Kidney (tissue), 14 donors: ENCODE data around the gene SPOCK1. TPM values are rescaled to one million over a fixed set of nuclear protein-coding genes. Genes with fewer than 3 reads are reported as not detected.

Experiments
- DNase-seq, 5 donors: peaks; one replicate each; pipeline ENCODE4 v3.0.0-alpha.2; 2013 to 2020
- FAIRE-seq: peaks from 2 replicates; lab custom pipeline; 2012; peaks lifted over from hg19 to GRCh38; lab: Jason Lieb, UNC
- H3K27ac ChIP-seq, 2 donors: one replicate each; pipeline ENCODE4 v1.7.0; 2013; ENCODE audit warnings: low read depth in 2 of 2, low read length in 2 of 2, inconsistent platforms in 1 of 2
- H3K27me3 ChIP-seq: one replicate; pipeline ENCODE4 v1.7.1; 2013; ENCODE audit warnings: low read length, inconsistent platforms; ENCODE audit not compliant: control insufficient read depth, insufficient read depth
- H3K36me3 ChIP-seq, 3 donors: one replicate each; pipeline versions ENCODE4 v1.7.0 to v1.7.1; 2013; ENCODE audit warnings: low read length in 3 of 3, control low read depth in 1 of 3, inconsistent platforms in 1 of 3; ENCODE audit not compliant: insufficient read depth in 3 of 3, control insufficient read depth in 2 of 3
- H3K4me1 ChIP-seq, 3 donors: one replicate each; pipeline versions ENCODE4 v1.7.0 to v1.7.1; 2013; ENCODE audit warnings: low read length in 3 of 3, inconsistent platforms in 1 of 3, low read depth in 1 of 3; ENCODE audit not compliant: control insufficient read depth in 2 of 3, insufficient read depth in 2 of 3
- H3K4me3 ChIP-seq, 3 donors: one replicate each; pipeline versions ENCODE4 v1.7.0 to v1.8.1; 2013; ENCODE audit warnings: low read length in 3 of 3, control low read depth in 1 of 3, inconsistent platforms in 1 of 3
- H3K9ac ChIP-seq, 3 donors: one replicate each; pipeline versions ENCODE4 v1.7.0 to v1.7.1; 2013; ENCODE audit warnings: low read length in 3 of 3, control low read depth in 1 of 3, inconsistent platforms in 1 of 3
- H3K9me3 ChIP-seq, 3 donors: one replicate each; pipeline versions ENCODE4 v1.7.0 to v1.7.1; 2013; ENCODE audit warnings: low read length in 3 of 3, control low read depth in 1 of 3, inconsistent platforms in 1 of 3; ENCODE audit not compliant: control insufficient read depth in 2 of 3, insufficient read depth in 1 of 3
- intact Hi-C: fragments of 100-400 bp; cut with DNase I; formaldehyde crosslinking; loops from one replicate; pipeline ENCODE4 v1.11.1; 2022
- polyA plus RNA-seq: library from polyadenylated mRNA; stranded (reverse); fragments of 350-450 nt; fragmentation: Illumina TruSeq; extraction: RNeasy Lipid Tissue Mini Kit (QIAGEN cat#74804); gene quantifications from one replicate; pipeline ENCODE4 v1.2.3, GENCODE V29; 2014; ENCODE audit warnings: low read depth, low replicate concordance; ENCODE audit not compliant: insufficient read depth
- total RNA-seq: library from RNA; stranded (reverse); fragmentation: NEBNext Ultra II Directional; extraction: Animal tissue kit (Norgen Biotek cat#: 25700); gene quantifications from one replicate; pipeline ENCODE4 v1.2.1, GENCODE V29; 2021
- TF ChIP-seq, protein P1 (sequence below): IDR thresholded peaks from 3 replicates; pipeline ENCODE4 v1.5.1; 2012; ENCODE audit warnings: mild to moderate bottlenecking, moderate library complexity, borderline replicate concordance; ENCODE audit not compliant: insufficient read depth; ENCODE audit errors: extremely low read depth
- donor health status: control.
- donor health status: control.
- donor health status: control.
- donor health status: control.
- donor health status: control.
- donor health status: DM: yes; HTN: yes; CAD: no.
- donor health status: Normal renal cell carcinoma (clear cell type).

Gene SPOCK1
- total and polyA plus RNA-seq, 2 donors from 2014 or later, result 15.7 to 32.8 TPM

DNA sequence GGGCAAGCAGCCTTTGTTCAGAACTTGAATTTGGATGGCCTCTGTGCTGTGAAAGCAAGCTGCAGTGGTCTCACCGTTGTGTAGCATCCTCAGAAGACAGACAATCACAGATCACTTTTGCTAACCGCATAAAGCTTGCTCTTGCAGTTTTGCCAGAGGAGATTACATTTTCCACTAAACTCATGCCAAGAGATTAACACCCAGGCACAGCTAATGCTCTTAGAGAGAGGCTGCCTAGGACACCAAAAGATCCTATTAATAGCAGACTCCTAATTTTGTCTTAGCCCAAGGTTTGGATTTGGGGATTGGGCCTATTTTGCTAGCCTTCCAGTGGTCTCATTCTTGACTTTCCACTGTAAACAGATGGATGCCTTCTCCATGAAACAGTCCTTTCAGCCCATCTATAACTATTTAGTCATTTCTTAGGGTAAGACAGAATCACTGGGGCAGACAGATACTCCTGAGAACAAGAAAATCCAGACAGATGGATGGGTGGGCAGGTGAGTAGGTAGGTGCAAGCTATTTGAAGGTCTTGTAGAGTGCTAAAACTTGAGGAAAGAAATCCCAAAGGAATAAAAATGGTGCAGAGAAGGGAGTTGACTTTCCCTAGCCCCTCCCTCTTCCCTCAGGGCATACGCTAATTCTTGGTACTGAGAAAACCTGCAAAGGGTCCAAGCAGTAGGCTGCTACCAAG, 506.2 kb downstream of the SPOCK1 start:
- Histone ChIP-seq H3K27ac (no peak overlapping the region), H3K27me3 (no peaks in the 10 kb centered on the region), H3K9me3 (no peaks in the 10 kb centered on the region), H3K36me3 (no peaks in the 10 kb centered on the region), H3K9ac (no peak overlapping the region), H3K4me1 (no peaks in the 10 kb centered on the region), H3K4me3 (no peak overlapping the region)
- FAIRE-seq, result no peak
- intact Hi-C loops, result no loop called here
- TF ChIP-seq, protein P1, sequence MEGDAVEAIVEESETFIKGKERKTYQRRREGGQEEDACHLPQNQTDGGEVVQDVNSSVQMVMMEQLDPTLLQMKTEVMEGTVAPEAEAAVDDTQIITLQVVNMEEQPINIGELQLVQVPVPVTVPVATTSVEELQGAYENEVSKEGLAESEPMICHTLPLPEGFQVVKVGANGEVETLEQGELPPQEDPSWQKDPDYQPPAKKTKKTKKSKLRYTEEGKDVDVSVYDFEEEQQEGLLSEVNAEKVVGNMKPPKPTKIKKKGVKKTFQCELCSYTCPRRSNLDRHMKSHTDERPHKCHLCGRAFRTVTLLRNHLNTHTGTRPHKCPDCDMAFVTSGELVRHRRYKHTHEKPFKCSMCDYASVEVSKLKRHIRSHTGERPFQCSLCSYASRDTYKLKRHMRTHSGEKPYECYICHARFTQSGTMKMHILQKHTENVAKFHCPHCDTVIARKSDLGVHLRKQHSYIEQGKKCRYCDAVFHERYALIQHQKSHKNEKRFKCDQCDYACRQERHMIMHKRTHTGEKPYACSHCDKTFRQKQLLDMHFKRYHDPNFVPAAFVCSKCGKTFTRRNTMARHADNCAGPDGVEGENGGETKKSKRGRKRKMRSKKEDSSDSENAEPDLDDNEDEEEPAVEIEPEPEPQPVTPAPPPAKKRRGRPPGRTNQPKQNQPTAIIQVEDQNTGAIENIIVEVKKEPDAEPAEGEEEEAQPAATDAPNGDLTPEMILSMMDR, result no peak
- DNase-seq, result no peak

DNA sequence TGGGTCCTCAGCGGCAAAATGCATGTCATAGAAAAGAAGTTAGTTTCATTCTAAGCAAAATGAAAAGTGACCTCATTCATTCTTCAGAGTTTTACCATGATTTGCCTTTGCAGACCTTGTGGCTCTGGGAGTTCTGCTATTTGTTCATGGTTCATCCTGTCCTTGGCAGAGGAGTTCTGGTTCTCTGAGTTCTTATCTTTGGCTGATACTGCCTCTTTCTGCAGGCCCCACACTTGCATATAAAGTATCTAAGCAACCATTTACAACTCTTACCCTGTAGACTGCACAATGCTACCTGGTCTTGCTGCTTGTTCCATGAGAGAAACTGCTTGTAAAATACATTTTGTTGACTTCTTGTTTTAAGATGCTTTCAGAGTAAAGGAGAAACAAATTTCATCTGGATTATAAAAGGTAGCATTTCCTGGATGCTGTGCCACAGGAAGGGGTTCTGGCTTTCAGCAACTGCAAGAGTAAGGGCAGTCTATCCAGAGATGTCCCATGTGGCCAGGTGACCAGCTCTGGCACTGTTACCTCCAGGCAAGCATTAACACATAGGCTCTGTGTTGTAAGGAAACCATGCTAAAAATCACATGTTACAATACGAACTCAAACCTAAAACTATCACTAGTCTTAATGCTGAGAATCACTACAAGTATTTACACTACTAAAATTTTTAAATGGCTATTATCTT, 513.2 kb downstream of the SPOCK1 start:
- intact Hi-C loops, result no loop called here
- Histone ChIP-seq H3K4me1 (no peaks in the 10 kb centered on the region), H3K36me3 (no peaks in the 10 kb centered on the region), H3K9ac (no peak overlapping the region), H3K27ac (no peak overlapping the region), H3K4me3 (no peak overlapping the region), H3K27me3 (no peaks in the 10 kb centered on the region), H3K9me3 (no peaks in the 10 kb centered on the region)
- TF ChIP-seq, protein P1, result no peak
- DNase-seq, result no peak
- no peak for FAIRE-seq

GRCh38 chr5:136984772-136985446, 514.2 kb downstream of the SPOCK1 start:
- FAIRE-seq, result no peak
- intact Hi-C loops, result no loop called here

More at GRCh38 chr5:136984772-136985446, 514.2 kb downstream of the SPOCK1 start:
- Histone ChIP-seq H3K4me1 (no peaks in the 10 kb centered on the region), H3K9me3 (no peaks in the 10 kb centered on the region), H3K4me3 (no peak overlapping the region), H3K27me3 (no peaks in the 10 kb centered on the region), H3K36me3 (no peaks in the 10 kb centered on the region), H3K27ac (no peak overlapping the region), H3K9ac (no peak overlapping the region)
- DNase-seq, result no peak
- TF ChIP-seq, protein P1, result no peak
